MV-4-11 (cell line): ENCODE data around the gene KRTAP10-11.

Source experiments
- DNase-seq: peaks from one replicate; lab custom pipeline; 2025; lab: John Stamatoyannopoulos, UW

The KRTAP10-11 gene

DNA sequence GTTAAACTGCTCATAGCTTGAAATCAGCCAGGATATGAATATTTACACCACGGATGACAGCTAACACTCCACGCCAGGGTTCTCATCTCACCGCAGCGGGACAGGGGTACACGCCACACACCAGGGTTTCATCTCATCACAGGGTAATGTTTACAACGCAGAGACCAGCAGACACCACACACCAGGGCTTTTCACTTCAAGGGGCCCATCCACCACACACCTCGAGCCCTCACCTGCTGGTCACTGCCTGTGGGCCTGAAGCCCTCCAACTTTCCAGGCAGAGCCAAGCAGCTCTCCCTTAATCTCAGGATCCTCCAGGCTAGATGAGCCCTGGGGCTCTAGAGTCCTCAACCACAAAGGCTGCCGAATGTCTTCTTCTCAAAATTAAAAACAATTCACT is 49.4 kb downstream of the KRTAP10-11 start:
- no peak for DNase-seq

DNA sequence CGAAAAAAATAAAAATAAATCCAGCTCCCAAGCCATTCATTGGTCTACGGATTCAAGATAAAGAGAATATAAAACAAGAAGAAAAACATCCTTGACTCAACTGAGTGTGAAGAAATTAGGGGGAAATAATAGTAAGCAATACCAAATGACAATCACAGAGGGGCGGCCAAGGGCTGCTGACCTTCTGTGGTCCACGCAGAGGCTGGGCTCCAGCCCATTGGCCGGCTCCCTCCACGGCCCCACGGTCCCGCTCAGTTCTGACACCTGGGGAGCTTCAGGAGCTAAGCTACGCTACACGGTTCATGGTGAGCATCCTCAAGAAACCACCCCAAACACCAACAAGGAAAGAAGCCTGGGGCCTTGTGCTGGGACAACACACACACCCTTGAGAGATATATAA is 50.4 kb downstream of the KRTAP10-11 start:
- DNase-seq = no peak
